ENCODE results near the gene PKP4.

Gene PKP4

GRCh38 chr2:158598862-158599517 lies 142.2 kb downstream of the PKP4 start:
- TF ChIP-seq CTCF (IDR thresholded peaks at IDR 0.05) = no peak

- TF ChIP-seq CTCF (IDR thresholded peaks at IDR 0.05) = no peak
Observed at GRCh38 chr2:158599609-158600008, 142.9 kb downstream of the PKP4 start.

- no peak for TF ChIP-seq CTCF (IDR thresholded peaks at IDR 0.05)
Observed at GRCh38 chr2:158600155-158600802, 143.5 kb downstream of the PKP4 start.

- no peak for TF ChIP-seq CTCF (IDR thresholded peaks at IDR 0.05)
Observed at GRCh38 chr2:158602027-158602426, 145.3 kb downstream of the PKP4 start.

GRCh38 chr2:158603205-158603604 lies 146.5 kb downstream of the PKP4 start:
- no peak for TF ChIP-seq CTCF (IDR thresholded peaks at IDR 0.05)

- no peak for TF ChIP-seq CTCF (IDR thresholded peaks at IDR 0.05)
Observed at GRCh38 chr2:158603986-158604385, 147.2 kb downstream of the PKP4 start.

- TF ChIP-seq CTCF (IDR thresholded peaks at IDR 0.05) = no peak
Observed at GRCh38 chr2:158610059-158610458, 153.3 kb downstream of the PKP4 start.

Measured in LNCAP (cell line).